Measurements from ENCODE around the gene TP53. TPM values are rescaled to one million over a fixed set of nuclear protein-coding genes. Genes with fewer than 3 reads are reported as not detected.

TP53 gene
- polyA plus RNA-seq, 1 donor from 2014 or later = 13.8 TPM

GRCh38 chr17:7673239-7673638, 14.1 kb downstream of the TP53 start:
- Histone ChIP-seq H3K4me2 (ENCODE audit: low read length) (no peak overlapping the region), H3K36me3 (ENCODE audit: insufficient read depth, low read length) (peaks cover 11% of the 10 kb centered on the region), H3K27ac (ENCODE audit: low read length) (no peak overlapping the region), H3K27me3 (ENCODE audit: insufficient read depth, low read depth, low read length) (no peaks in the 10 kb centered on the region), H3F3A (ENCODE audit: insufficient read depth, low read length, poor library complexity, severe bottlenecking) (no peaks in the 10 kb centered on the region), H2AFZ (ENCODE audit: low read depth, low read length) (no peak overlapping the region), H4K20me1 (ENCODE audit: insufficient read depth) (no peaks in the 10 kb centered on the region), H3K9me3 (ENCODE audit: low read length) (no peaks in the 10 kb centered on the region), H3K79me2 (replicated peaks; ENCODE audit: insufficient read depth, low read length) (no peaks in the 10 kb centered on the region), H3K9me2 (ENCODE audit: insufficient read depth, low read length) (no peaks in the 10 kb centered on the region), H3K4me3 (ENCODE audit: low read length) (no peak overlapping the region), H3K9ac (ENCODE audit: low read length) (no peak overlapping the region)
- TF ChIP-seq RAD21 (conservative IDR thresholded peaks at IDR 0.05) (no peak), CTCF (IDR thresholded peaks at IDR 0.05; ENCODE audit: poor library complexity, severe bottlenecking) (peak; percentile 27), MXI1 (conservative IDR thresholded peaks at IDR 0.05; ENCODE audit: poor library complexity, severe bottlenecking) (no peak), TAF1 (IDR thresholded peaks at IDR 0.05; ENCODE audit: low read depth) (no peak), SMC3 (conservative IDR thresholded peaks at IDR 0.05; ENCODE audit: poor library complexity) (no peak), EZH2 (IDR thresholded peaks at IDR 0.05; ENCODE audit: borderline replicate concordance, insufficient read depth, low read length, poor library complexity, severe bottlenecking) (no peak), REST (IDR thresholded peaks at IDR 0.05; ENCODE audit: borderline replicate concordance) (no peak)

- H3K4me2 ChIP-seq (ENCODE audit: low read length) = no peak overlapping the region
- no peak overlapping the region for H3K27ac ChIP-seq (ENCODE audit: low read length)
- no peaks in the 10 kb centered on the region for H3K9me2 ChIP-seq (ENCODE audit: insufficient read depth, low read length)
- no peak overlapping the region for H2AFZ ChIP-seq (ENCODE audit: low read depth, low read length)
- no peaks in the 10 kb centered on the region for H3K9me3 ChIP-seq (ENCODE audit: low read length)
- TF ChIP-seq RAD21 (conservative IDR thresholded peaks at IDR 0.05) (no peak), EP300 (conservative IDR thresholded peaks at IDR 0.05; ENCODE audit: poor library complexity, severe bottlenecking) (no peak), CTCF (IDR thresholded peaks at IDR 0.05; ENCODE audit: poor library complexity, severe bottlenecking) (no peak), MXI1 (conservative IDR thresholded peaks at IDR 0.05; ENCODE audit: poor library complexity, severe bottlenecking) (no peak), EZH2 (IDR thresholded peaks at IDR 0.05; ENCODE audit: borderline replicate concordance, insufficient read depth, low read length, poor library complexity, severe bottlenecking) (no peak), TAF1 (IDR thresholded peaks at IDR 0.05; ENCODE audit: low read depth) (no peak), SMC3 (conservative IDR thresholded peaks at IDR 0.05; ENCODE audit: poor library complexity) (no peak), REST (IDR thresholded peaks at IDR 0.05; ENCODE audit: borderline replicate concordance) (no peak), POLR2AphosphoS5 (IDR thresholded peaks at IDR 0.05) (no peak)
- H3K79me2 ChIP-seq (replicated peaks; ENCODE audit: insufficient read depth, low read length) = no peaks in the 10 kb centered on the region
- H3K9ac ChIP-seq (ENCODE audit: low read length) = no peak overlapping the region
- peaks cover 6% of the 10 kb centered on the region for H3K36me3 ChIP-seq (ENCODE audit: insufficient read depth, low read length)
- H3K27me3 ChIP-seq (ENCODE audit: insufficient read depth, low read depth, low read length) = no peaks in the 10 kb centered on the region
- H3K4me3 ChIP-seq (ENCODE audit: low read length) = no peak overlapping the region
- no peaks in the 10 kb centered on the region for H3F3A ChIP-seq (ENCODE audit: insufficient read depth, low read length, poor library complexity, severe bottlenecking)
- H4K20me1 ChIP-seq (ENCODE audit: insufficient read depth) = no peaks in the 10 kb centered on the region
Measured at GRCh38 chr17:7668482-7668881, 18.8 kb downstream of the TP53 start.

Data from neural cell (in vitro differentiated cells).